Liver (tissue), 3 donors: ENCODE results near the gene RPS6KA4.

ENCODE experiments used
- CTCF ChIP-seq: fragments of 150-350 bp; IDR thresholded peaks from 2 replicates; pipeline ENCODE4 v1.5.1; 2017; ENCODE audit warnings: improper control_type of control experiment, low read depth, low read length; ENCODE audit not compliant: missing input control
- HNF4G ChIP-seq: IDR thresholded peaks from 2 replicates; pipeline ENCODE4 v1.6.1; 2016; ENCODE audit warnings: antibody characterized with exemption
- RXRA ChIP-seq, 2 donors: IDR thresholded peaks; 2 replicates each; pipeline ENCODE4 v1.6.1; 2017 to 2018; ENCODE audit warnings: antibody characterized with exemption in 2 of 2, mild to moderate bottlenecking in 1 of 2
- SP1 ChIP-seq: IDR thresholded peaks from 2 replicates; pipeline ENCODE4 v1.6.1; 2018; ENCODE audit warnings: antibody characterized with exemption, mild to moderate bottlenecking
- YY1 ChIP-seq: IDR thresholded peaks from 2 replicates; pipeline ENCODE4 v1.6.1; 2016; ENCODE audit warnings: antibody characterized with exemption, mild to moderate bottlenecking
- donor health status: healthy.
- donor health status: healthy.

GRCh38 chr11:64359712-64360445, 917 bp downstream of the RPS6KA4 start:
- TF ChIP-seq CTCF (no peak), SP1 (no peak), HNF4G (no peak), RXRA (IDR thresholded peaks at IDR 0.05) (no peak), YY1 (no peak)
